B cell (primary cell): ENCODE data around the gene DRAXIN. TPM values are rescaled to one million over a fixed set of nuclear protein-coding genes. Genes with fewer than 3 reads are reported as not detected.

ENCODE experiments used
- ATAC-seq: fragments of 200-7000 bp; cut with Tn5 transposase; one replicate; pipeline ENCODE4 v1.10.0; 2021; ENCODE audit warnings: low read depth, mild to moderate bottlenecking, moderate number of reproducible peaks, moderate library complexity
- CTCF ChIA-PET: fragments of 350-600 bp; sonication (Branson Sonifier 250); formaldehyde crosslinking; loops from one replicate; lab custom pipeline; 2021; ENCODE audit warnings: antibody characterized with exemption, inconsistent platforms; lab: Charles Lee
- POLR2A ChIA-PET: fragments of 350-600 bp; sonication (Branson Sonifier 250); formaldehyde crosslinking; loops from one replicate; lab custom pipeline; 2021; ENCODE audit warnings: antibody characterized with exemption; lab: Charles Lee
- DNase-seq: peaks from one replicate; pipeline ENCODE4 v3.0.0; 2013
- H2AFZ ChIP-seq: 2 replicates; pipeline ENCODE4 v1.6.1; 2012; ENCODE audit warnings: mild to moderate bottlenecking, low read depth, low read length; ENCODE audit not compliant: insufficient read depth, poor library complexity, severe bottlenecking
- H3K27ac ChIP-seq, 2 donors: 1 replicate in 1 of 2; 2 replicates in 1 of 2; pipeline ENCODE4 v1.5.1; 2012 to 2013; ENCODE audit warnings: low read length in 2 of 2, mild to moderate bottlenecking in 2 of 2, moderate library complexity in 1 of 2
- H3K27me3 ChIP-seq, 4 experiments: fragments of 200-600 bp in 1 of 4; sonication (generic) in 1 of 4; replicated peaks in 1 of 4; 1 replicate in 2 of 4; 2 replicates in 2 of 4; pipeline versions ENCODE4 v1.6.1 to v1.7.0; 2013 to 2016; ENCODE audit warnings: low read length in 3 of 4, mild to moderate bottlenecking in 2 of 4, mixed read lengths in 1 of 4, moderate library complexity in 1 of 4; ENCODE audit not compliant: insufficient read depth in 4 of 4, control insufficient read depth in 3 of 4; ENCODE audit errors: control extremely low read depth in 1 of 4
- H3K36me3 ChIP-seq, 2 experiments: replicated peaks in 1 of 2; 1 replicate in 1 of 2; 2 replicates in 1 of 2; pipeline versions ENCODE4 v1.6.1 to v1.7.1; 2013; ENCODE audit warnings: low read length in 1 of 2; ENCODE audit not compliant: insufficient read depth in 2 of 2, control insufficient read depth in 1 of 2; ENCODE audit errors: control extremely low read depth in 1 of 2, extremely low read depth in 1 of 2
- H3K4me1 ChIP-seq, 2 donors: fragments of 200-600 bp in 1 of 2; sonication (generic) in 1 of 2; 1 replicate in 1 of 2; 2 replicates in 1 of 2; pipeline versions ENCODE4 v1.5.1 to v1.6.1; 2013 to 2017; ENCODE audit warnings: low read length in 2 of 2; ENCODE audit not compliant: control insufficient read depth in 2 of 2, insufficient read depth in 2 of 2
- H3K4me2 ChIP-seq: replicated peaks from 2 replicates; pipeline ENCODE3; 2012; ENCODE audit warnings: mild to moderate bottlenecking, low read depth, low read length; ENCODE audit not compliant: poor library complexity, severe bottlenecking
- H3K4me3 ChIP-seq, 5 experiments: fragments of 200-600 bp in 1 of 5; sonication (generic) in 1 of 5; 1 replicate in 3 of 5; 2 replicates in 2 of 5; pipeline versions ENCODE4 v1.5.1 to v1.7.0; 2011 to 2016; ENCODE audit warnings: low read length in 4 of 5, mild to moderate bottlenecking in 4 of 5, low read depth in 2 of 5, control low read depth in 1 of 5, moderate library complexity in 1 of 5; ENCODE audit not compliant: insufficient read depth in 1 of 5; ENCODE audit errors: control extremely low read depth in 1 of 5, extremely low read depth in 1 of 5
- H3K79me2 ChIP-seq: fragments of 200-600 bp; sonication (generic); one replicate; pipeline ENCODE4 v1.6.0; 2016; ENCODE audit warnings: low read length; ENCODE audit not compliant: control insufficient read depth, insufficient read depth
- H3K9ac ChIP-seq: fragments of 200-600 bp; sonication (generic); 2 replicates; pipeline ENCODE4 v1.6.1; 2017; ENCODE audit warnings: mild to moderate bottlenecking, low read length, moderate library complexity
- H3K9me3 ChIP-seq, 3 donors: one replicate each; pipeline versions ENCODE4 v1.6.1 to v1.7.1; 2013; ENCODE audit warnings: low read length in 2 of 3; ENCODE audit not compliant: control insufficient read depth in 2 of 3, insufficient read depth in 1 of 3; ENCODE audit errors: control extremely low read depth in 1 of 3
- H4K20me1 ChIP-seq: 2 replicates; pipeline ENCODE4 v1.6.0; 2012; ENCODE audit warnings: mild to moderate bottlenecking, low read length; ENCODE audit not compliant: insufficient read depth, control insufficient read depth, poor library complexity, severe bottlenecking
- H3K27ac Mint-ChIP-seq: one replicate; pipeline ENCODE4 v1.8.0; 2021; ENCODE audit warnings: mixed read lengths
- H3K27me3 Mint-ChIP-seq: one replicate; pipeline ENCODE4 v1.8.0; 2021; ENCODE audit warnings: mixed read lengths
- H3K4me1 Mint-ChIP-seq: one replicate; pipeline ENCODE4 v1.8.0; 2021; ENCODE audit warnings: mixed read lengths
- H3K4me3 Mint-ChIP-seq: one replicate; pipeline ENCODE4 v1.8.0; 2021; ENCODE audit warnings: mixed read lengths
- H3K9me3 Mint-ChIP-seq: one replicate; pipeline ENCODE4 v1.8.0; 2022; ENCODE audit warnings: mixed read lengths; ENCODE audit not compliant: insufficient read depth
- CTCF ChIP-seq: fragments of 200-600 bp; IDR thresholded peaks from one replicate; pipeline ENCODE4 v1.8.0; 2022; ENCODE audit warnings: antibody characterized with exemption, mild to moderate bottlenecking
- EZH2 ChIP-seq: IDR thresholded peaks from 2 replicates; pipeline ENCODE4 v1.6.1; 2012; ENCODE audit warnings: borderline replicate concordance, low read depth, mild to moderate bottlenecking, moderate library complexity, low read length; ENCODE audit not compliant: insufficient read depth, poor library complexity, severe bottlenecking
- WGBS: methylation state at CpG from one replicate; pipeline ENCODE4 v1.1.5; 2013; ENCODE audit warnings: missing lambda C conversion rate; ENCODE audit not compliant: insufficient coverage; 5-methylcytosine and 5-hydroxymethylcytosine counted together
- intact Hi-C: fragments of 100-400 bp; cut with micrococcal nuclease; formaldehyde crosslinking; loops from one replicate; pipeline ENCODE4 v1.10.0; 2022
- polyA plus RNA-seq: library from polyadenylated mRNA; depleted of rRNA; stranded (reverse); fragments of >200 nt; gene quantifications from 2 replicates; pipeline ENCODE4 v1.2.3, GENCODE V29; 2012
- total RNA-seq, 2 donors: library from RNA; stranded (reverse); fragments of 120-200 nt in 1 of 2; gene quantifications; 1 replicate in 1 of 2; 2 replicates in 1 of 2; pipeline versions ENCODE4 v1.2.3 to v1.2.4, GENCODE V29; 2013 to 2022

Gene DRAXIN
- total and polyA plus RNA-seq, 2 donors (not counting 1 experiment from before 2014, with no cell fraction given) = 0.21 to 0.30 TPM

DNA sequence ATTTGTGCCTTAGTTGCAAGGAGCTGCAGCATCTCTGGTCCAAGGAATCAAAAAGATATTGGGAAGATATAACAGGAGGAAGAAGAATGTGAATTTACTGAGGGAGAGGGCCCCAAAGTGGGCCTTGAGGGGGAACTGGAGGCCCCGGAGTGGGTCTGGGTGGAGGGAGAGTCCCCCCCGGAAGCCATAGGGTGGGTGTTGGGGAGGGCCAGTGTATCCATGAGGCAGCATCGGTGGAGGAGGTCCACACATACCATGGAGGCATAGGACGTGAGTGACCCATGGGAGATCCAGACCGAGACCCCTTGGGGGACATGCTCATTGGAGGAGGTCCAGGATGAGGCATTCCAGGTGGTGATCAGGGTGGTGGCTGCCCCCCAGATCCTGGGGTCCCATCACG is 69.8 kb downstream of the DRAXIN start:
- no peak overlapping the region for H3K27ac ChIP-seq
- H3K4me3 ChIP-seq = no peak overlapping the region
- H3K27me3 ChIP-seq = peaks cover 0 to 21% (median 2%) of the 10 kb centered on the region in 4 experiments
- H3K4me1 Mint-ChIP-seq = peaks cover 3% of the 10 kb centered on the region
- H3K4me1 ChIP-seq = peaks cover 6 to 7% of the 10 kb centered on the region in 2 donors
- ATAC-seq (no peak), DNase-seq (no peak)
- WGBS = 85% methylated on average over 6 of the region's 6 CpGs
- no peaks in the 10 kb centered on the region for H4K20me1 ChIP-seq
- H3K9me3 Mint-ChIP-seq = no peaks in the 10 kb centered on the region
- no peak overlapping the region for H3K27ac Mint-ChIP-seq
- ChIA-PET CTCF (no interaction called here), POLR2A (no interaction called here)
- H3K4me2 ChIP-seq = no peak overlapping the region
- H3K79me2 ChIP-seq = no peaks in the 10 kb centered on the region
- H3K9ac ChIP-seq = no peak overlapping the region
- H3K4me3 Mint-ChIP-seq = no peak overlapping the region
- H3K36me3 ChIP-seq = no peaks in the 10 kb centered on the region
- no peak overlapping the region for H2AFZ ChIP-seq
- H3K9me3 ChIP-seq = peaks cover 0 to 5% (median 0%) of the 10 kb centered on the region in 3 donors
- H3K27me3 Mint-ChIP-seq = peaks cover 22% of the 10 kb centered on the region
- TF ChIP-seq EZH2 (no peak), CTCF (no peak)
- intact Hi-C loops = no loop called here

DNA sequence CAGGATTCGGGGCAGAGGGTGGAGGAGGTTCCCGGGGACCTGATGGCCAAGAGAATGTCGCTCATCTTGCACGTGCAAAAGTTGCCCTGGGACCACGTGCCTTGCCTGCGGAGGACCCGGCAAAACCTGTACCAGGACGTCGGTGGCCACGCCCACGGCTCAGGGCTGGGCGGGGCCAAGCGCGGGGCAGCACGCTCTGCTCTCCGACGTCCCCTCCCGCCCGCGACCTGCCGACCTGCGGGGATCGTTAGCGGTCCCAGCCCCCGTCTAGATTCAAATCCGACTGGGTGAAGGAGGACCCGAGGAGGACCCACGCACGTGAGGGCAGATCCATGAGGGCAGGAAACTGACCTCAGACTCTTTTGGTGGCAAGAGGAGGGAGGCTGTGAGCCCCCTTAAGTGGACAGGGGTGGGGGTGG is 70.5 kb downstream of the DRAXIN start, which contains the start of gene C1orf167:
C1orf167 (plus strand) TSS at position 206 of the 419 bp plus-strand sequence. CDS start 2,208 bp downstream, outside the sequence.
- Histone ChIP-seq H3K4me1 (peaks cover 6 to 7% of the 10 kb centered on the region in 2 donors), H3K4me3 (no peak within 1 kb of the TSS), H3K36me3 (no peaks in the 10 kb centered on the region), H3K9ac (no peak within 1 kb of the TSS), H3K9me3 (peaks cover 0 to 5% (median 0%) of the 10 kb centered on the region in 3 donors), H3K27me3 (peaks cover 0 to 21% (median 2%) of the 10 kb centered on the region in 4 experiments), H3K79me2 (no peaks in the 10 kb centered on the region), H4K20me1 (no peaks in the 10 kb centered on the region), H3K27ac (no peak within 1 kb of the TSS), H2AFZ (peak within 1 kb of the TSS; percentile 26), H3K4me2 (peak within 1 kb of the TSS; percentile 57)
- Mint-ChIP-seq H3K9me3 (no peaks in the 10 kb centered on the region), H3K27me3 (peaks cover 21% of the 10 kb centered on the region), H3K4me3 (no peak within 1 kb of the TSS), H3K4me1 (peaks cover 3% of the 10 kb centered on the region), H3K27ac (no peak within 1 kb of the TSS)
- DNase-seq = no peak
- TF ChIP-seq EZH2 = no peak
- no peak for TF ChIP-seq CTCF
- peak; percentile 39 for ATAC-seq
- WGBS = 9% methylated on average over 29 of the region's 29 CpGs
- intact Hi-C loops = no loop called here
- POLR2A ChIA-PET = no interaction called here
- CTCF ChIA-PET = no interaction called here
